ENCODE results near the gene ERP29.
"Not testable (repeated sequence)": the region's sequence is repeated elsewhere in the genome, so short reads cannot be mapped to it uniquely, and the experiment has no call there.

The ERP29 gene

DNA sequence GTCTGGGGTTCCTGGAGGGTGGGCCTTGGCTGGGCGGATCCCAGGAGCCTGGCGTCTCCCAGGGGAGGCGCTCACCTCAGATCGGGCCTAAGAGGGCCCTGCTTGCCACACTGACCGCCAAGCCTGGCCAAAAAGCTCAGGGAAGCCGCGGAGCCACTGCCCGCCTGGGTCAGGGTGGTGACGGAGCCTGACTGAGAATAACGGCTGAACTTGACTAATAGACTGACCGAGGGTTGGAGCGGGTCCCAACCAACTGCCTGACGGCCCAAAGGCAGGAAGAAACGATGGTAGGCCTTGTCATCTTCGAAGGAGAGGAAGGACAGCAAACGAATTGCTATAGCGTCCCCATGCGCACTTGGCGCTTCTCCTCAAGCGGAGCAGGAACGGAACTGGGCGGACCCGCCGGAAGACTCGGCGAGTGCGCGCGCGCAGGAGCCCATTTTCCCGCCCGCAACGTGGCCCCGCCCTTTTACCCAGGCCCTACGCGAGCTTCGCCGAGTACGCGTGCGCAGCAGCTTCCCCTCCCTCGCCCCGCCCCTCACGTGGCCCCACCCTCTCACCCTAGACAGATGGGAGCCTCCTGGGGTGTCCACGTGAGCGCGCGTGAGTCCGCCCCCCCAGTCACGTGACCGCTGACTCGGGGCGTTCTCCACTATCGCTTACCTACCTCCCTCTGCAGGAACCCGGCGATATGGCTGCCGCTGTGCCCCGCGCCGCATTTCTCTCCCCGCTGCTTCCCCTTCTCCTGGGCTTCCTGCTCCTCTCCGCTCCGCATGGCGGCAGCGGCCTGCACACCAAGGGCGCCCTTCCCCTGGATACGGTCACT lies at the start of gene ERP29, which contains the start of gene TMEM116:
ERP29 (plus strand) TSS at position 652 of the 826 bp plus-strand sequence; CDS start at position 692, 40 bp downstream.
TMEM116 (minus strand) TSS at position 391 of the 826 bp plus-strand sequence. CDS start 7,895 bp downstream, outside the sequence.
- DNase-seq: peak; percentile 97

DNA sequence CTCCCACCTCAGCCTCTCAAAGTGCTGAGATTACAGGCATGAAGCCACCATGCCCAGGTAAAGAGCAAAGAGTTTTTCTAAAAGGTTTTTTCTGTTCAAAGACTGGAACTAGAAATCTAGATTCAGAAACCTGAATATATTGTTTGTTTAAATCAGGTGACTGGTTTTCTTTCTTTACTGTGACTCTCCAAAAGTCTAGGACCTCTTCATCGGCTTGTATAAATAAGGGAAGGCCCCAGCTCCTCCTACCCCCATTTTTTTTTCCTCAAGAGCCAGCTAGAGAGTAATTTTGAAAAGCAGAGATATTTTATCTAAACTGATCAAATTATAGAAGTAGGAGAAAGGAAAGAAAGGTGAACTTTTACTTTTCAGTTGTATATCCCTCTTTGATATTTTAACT lies 48.3 kb upstream of the ERP29 start:
- peak; percentile 73 for DNase-seq

DNA sequence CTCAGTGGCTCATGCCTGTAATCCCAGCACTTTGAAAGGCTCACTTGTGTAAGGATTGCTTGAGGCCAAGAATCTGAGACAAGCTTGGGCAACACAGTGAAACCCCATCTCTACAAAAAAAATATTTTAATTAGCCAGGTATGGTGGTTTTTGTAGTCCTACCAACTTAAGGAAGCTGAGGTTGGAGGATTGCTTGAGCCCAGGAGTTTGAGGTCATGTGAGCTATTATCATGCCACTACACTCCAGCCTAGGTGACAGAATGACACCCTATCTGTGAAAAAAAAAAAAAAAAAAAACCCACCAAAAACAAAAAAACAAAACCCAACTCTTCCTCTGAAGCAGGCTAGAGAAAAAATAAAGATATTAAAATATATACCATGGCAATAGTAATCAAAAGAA lies 41.4 kb upstream of the ERP29 start:
- DNase-seq: no peak

DNA sequence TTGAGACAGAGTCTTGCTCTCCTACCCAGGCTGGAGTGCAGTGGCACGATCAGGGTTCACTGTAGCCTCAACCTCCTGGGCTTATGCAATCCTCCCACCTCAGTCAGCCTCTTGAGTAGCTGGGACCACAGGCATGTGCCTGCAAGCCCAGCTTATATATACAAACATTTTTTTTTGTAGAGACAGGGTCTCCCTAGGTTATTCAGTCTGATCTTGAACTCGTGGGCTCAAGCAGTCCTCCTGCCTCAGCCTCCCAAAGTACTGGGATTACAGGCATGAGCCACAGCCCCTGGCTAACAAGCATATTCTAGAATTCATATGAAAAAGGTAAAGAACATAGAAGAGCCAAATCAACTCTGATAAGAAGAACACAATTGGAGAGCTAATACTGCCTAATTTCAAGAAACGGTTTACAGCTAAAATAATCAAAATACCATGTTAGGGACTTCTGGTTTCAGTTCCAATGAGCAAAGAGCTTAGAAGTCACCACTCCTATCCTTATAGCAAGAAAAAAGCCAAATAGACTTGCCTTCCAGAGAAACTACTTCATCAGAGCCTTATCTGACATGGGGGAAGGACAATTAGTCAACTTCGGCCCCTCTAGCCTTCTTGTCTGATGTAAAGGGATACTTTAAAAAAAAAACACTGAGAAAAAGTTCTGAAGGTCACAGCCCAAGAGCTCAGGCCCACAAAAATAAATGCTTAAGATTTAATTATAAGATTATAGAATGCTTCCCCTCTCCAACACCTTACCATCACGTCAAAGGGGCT lies 37.9 kb upstream of the ERP29 start:
- DNase-seq: no peak

DNA sequence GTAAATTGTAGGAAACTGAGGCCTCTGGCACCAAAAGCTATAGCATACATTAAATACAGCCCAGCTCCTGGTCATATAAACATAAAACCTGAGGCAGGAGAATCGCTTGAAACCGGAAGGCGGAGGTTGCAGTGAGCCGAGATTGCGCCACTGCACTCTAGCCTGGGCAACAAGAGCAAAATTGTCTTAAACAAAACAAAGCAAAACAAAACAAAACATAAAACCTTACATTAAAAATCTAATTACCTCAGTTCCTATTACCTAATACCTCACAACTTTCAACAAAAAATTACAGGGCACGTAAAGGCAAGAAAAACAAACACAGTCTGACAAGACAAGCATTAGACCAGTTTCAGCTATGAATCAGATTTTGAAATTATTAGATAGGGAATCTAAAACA lies 36.9 kb upstream of the ERP29 start:
- DNase-seq: no peak

DNA sequence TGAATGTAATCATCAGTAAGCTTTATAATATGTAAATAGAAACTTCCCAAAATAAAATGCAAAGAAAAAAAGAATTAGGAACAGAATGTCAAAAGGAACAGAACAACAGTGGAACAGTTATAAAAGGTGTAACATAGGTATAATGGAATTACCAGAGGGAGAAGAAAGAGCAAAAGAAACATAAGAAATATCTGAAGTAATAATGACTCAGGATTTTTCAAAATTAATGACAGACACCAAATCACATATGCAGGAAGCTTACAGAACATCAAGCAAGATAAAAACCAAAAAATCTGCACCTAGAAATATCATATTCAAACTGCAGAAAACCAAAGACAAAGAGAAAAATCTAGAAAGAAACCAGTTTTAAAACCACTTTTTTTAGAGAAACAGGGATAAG lies 36.4 kb upstream of the ERP29 start:
- DNase-seq: no peak

DNA sequence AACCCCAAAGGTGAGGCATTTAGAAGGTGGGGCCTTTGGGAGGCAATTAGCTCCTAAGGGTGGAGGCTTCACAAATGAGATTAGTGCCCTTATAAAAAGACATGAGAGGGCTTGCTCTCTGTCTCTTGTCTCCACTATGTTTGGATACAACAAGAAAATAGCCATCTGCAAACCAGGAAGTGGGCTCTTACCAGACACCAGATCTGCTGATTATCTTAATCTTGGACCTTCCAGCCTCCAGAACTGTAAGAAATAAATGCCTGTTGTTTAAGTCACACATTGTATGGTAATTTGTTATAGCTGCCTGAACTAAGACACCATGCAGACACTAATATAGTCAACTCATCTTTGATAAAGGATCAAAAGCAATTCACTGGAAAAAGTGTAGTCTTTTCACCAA lies 34.7 kb upstream of the ERP29 start:
- DNase-seq: no peak

DNA sequence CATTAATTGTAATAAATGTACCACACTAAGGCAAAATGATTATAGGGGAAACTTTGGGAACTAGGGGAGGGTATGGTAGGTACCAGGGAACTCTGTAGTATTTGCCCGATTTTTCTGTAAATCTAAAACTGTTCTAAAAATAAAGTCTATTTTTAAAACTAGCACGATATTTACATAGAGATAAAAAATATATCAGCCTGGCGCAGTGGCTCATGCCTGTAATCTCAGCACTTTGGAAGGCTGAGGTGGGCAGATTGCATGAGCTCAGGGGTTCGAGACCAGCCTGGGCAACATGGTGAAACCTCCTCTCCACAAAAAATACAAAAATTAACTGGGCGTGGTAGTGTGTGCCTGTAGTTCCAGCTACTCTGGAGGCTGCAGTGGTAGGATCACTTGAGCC lies 32.6 kb upstream of the ERP29 start:
- DNase-seq: no peak

DNA sequence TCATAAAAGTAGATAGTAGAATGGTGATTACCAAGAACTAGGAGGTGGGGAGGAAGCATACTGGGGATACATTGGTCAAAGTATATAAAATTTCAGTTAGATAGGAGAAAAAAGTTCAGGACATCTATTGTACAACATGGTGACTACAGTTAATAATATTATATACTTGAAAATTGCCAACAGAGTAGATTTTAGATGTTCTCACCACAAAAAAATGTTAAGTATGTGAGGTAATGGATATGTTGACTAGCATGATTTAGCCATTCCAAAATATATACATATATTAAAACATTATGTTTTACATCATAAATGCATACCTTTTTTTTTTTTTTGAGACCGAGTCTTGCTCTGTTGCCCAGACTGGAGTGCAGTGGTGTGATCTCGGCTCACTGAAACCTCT lies 31.2 kb upstream of the ERP29 start:
- no peak for DNase-seq

DNA sequence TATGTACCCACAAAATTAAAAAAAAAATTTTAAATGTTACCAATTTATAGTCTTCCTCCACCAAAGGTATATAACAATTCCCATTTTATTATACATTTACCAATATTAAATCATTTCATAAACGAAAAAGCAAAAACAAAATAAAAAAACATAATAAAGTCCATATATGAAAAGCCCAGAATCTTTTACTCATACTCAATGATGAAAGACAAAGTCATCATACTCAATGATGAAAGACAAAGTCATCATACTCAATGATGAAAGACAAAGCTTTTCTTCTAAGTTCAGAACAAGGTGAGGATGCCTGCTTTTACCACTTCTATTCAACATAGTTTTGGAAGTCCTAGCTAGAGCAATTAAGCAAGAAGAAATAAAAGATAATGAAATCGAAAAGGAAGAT lies 28.4 kb upstream of the ERP29 start:
- DNase-seq: no peak

DNA sequence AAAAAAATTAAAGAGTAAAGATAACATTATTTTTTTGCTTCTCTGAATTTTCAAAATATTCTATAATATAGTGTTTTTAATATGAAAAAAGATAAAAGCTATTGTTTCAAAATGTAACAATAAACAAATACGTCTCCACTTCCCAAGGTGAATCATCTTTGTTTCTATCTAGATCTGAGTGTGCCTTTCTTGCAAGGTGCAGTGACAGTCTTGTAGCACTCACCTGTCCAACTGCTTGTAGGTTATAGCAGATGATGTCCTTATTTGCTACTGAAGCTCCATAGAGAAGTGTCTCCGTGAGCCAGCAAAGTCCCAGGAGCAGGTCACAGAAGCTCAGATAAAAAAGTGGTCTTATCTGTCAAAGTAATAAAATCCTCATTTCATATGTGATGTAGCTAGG lies 21.7 kb upstream of the ERP29 start:
- DNase-seq: no peak

DNA sequence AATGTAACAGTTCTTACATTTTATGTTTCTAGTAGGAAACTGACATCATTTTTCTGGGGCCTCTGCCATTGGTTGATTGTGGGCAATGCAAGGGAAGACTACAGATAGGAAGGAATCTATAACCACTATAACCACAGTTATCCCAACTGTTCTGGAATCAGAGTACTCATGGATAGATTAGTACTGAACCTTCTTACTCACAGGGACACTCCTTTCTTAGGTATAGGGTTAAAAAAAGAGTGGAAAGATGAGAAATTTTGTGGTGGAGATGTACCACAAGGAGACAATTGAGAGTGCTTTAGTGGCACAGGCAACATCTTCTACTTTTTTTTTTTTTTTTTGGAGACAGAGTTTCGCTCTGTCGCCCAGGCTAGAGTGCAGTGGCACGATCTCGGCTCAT lies 21.3 kb upstream of the ERP29 start:
- DNase-seq: no peak

DNA sequence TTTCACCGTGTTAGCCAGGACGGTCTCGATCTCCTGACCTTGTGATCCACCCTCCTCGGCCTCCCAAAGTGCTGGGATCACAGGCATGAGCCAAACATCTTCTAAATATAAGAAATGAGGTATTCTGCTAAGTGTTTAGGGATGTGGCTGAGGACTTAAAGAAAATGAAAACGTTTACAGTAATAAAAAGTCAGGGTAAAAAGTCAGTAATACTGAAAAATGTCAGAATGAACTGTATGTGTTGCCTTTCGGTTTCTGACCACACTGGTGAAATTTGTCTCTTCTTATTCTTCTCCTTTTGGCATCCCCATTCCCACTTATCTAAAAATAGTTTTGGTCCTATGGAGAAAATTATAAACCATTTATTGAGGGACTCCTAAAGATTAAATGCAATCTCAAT lies 20.8 kb upstream of the ERP29 start:
- DNase-seq: no peak

DNA sequence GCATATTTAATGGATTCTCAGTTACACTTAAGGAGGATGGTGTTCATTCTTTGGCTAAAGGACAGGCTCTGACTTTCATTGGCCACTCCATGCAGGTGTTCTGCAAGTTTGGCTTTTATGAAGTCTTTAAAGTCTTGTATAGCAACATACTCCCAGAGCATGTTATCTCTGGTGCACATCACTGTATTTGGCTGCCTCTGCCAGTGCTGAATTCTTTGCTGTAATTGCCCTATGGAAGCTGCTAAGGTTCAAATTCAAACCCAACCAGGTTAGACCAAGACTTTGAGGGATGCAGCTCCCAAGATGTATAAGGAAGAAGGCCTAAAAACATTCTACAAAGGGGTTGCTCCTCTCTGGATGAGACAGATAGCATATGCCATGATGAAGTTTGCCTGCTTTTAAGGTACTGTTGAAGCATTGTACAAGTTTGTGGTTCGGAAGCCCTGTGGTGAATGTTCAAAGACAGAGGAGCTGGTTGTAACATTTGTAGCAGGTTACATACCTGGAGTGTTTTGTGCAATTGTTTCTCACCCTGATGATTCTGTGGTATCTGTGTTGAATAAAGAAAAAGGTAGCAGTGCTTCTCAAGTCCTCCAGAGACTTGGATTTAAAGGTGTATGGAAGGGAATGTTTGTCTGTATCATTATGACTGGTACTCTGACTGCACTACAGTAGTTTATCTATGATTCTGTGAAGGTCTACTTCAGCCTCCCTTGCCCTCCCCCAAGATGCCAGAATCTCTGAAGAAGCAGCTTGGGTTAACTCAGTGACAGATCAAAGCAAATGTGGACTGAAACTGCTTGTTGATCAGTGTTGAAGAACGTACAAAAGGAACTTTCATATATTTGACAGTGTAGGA lies 19.7 kb upstream of the ERP29 start:
- no peak for DNase-seq

DNA sequence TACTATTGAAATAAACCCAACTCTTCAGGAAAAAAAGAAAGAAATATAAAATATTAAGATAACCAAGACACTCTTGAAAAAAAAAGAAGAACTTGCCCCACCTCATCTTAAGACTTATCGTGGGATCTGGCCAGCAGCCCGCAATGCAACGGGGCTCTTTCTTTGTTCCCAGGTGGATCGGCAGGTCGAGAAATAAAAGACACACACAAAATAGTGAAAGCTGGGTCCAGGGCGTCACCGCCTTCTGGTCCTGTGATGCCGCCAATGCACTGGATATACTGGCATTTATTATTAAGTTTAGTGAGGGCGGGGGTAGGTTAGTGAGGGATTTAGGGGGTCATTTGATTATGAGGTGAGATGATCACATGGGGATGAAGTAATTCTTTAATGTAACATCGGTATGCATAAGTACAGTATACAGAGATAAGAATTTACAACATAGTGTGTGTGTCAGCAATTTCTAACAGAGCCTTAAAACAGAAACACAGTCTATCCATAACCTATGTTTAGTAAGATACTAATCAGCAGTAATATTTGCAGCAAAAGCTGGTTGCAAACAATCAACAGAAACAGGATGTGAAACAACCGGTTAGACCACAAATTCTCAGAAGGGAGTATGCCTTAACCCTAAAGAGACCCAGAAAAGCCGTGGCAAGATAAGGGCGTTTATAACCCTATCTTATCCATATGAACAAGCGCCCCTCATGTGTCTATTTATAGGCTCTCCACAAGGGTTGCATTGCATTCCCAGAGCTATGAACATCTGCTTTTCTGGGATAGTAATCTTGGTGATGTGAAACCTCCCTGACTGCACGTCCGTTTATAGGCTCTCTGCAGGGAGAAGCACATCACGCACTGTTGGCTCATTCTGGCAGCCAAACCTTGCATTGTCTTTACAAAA lies 18.8 kb upstream of the ERP29 start:
- not testable (repeated sequence) for DNase-seq

DNA sequence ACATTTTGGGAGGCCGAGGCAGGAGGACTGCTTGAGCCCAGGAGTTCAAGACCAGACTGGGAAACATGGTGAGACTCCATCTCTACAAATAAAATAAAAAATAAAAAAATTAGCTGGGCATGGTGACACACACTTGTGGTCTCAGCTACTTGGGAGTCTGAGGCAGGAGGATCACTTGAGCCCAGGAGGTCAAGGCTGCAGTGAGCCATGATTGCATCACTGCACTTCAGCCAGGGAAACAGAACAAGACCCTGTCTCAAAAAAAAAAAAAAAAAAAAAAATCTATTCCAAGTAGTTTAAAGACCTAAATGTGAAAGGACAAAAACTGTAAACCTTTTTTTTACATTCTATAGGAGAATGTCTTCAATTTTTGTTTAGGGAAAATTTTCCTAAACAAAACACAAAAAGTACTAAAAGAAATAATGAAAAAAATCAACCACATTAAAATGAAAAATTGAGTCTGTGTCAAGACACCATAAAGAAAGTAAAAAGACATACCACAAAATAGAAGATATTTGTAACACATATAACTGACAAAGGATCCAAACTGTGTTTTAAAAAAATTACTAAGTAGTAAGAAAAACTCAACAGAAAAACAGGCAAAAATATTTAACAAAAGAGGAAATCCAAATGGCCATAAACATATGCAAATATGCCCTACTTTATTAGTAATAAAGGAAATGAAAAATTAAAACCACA lies 17.3 kb upstream of the ERP29 start:
- no peak for DNase-seq

DNA sequence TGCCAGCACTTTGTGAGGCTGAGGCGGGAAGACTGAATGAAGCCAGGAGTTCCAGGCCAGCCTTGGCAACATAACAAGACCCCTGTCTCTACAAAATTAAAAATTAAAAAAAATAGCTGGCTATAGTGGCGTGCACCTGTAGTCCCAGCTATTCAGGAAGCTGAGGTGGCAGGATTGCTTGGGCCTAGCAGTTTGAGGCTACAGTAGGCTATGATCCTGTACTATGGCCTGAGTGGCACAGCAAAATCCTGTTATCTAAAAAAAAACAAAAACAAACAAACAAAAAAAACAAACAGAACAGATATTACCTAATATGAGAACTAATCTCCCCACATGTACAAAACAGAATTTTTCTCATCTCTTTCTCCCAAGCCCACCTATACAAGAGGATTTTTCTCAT lies 15.9 kb upstream of the ERP29 start:
- no peak for DNase-seq

DNA sequence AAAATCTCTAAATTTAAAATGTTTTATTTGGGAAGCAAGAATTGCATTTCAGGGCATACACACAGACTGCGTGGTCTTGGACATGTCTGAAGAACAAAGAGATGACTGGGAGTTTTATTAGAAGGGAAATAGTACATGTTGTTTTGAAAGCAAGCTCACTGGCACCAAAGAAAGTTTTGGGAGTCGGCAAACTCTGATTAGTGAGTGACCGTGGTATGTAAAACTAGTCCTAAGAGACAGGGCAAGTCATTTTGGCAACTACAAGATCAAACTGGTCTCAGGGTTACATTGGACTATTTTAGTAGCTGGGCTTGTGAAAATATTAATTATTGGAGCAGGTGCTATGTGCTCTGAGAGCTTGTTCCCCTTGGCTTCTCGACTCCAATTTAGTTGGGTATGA lies 15.2 kb upstream of the ERP29 start:
- DNase-seq: no peak

DNA sequence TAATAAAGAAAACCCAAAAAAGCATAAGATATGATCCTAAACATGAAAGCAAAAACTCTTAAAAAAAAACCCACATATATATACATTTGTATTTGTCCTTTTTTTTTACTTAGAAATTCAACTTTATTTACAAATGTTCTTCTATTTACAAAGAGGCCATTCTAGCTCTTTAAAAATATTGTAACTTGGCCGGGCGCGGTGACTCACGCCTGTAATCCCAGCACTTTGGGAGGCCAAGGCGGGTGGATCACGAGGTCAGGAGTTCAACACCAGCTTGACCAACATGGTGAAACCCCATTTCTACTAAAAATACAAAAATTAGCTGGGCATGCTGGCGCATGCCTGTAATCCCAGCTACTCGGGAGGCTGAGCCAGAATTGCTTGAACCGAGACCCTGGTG lies 14.1 kb upstream of the ERP29 start:
- DNase-seq: not testable (repeated sequence)

DNA sequence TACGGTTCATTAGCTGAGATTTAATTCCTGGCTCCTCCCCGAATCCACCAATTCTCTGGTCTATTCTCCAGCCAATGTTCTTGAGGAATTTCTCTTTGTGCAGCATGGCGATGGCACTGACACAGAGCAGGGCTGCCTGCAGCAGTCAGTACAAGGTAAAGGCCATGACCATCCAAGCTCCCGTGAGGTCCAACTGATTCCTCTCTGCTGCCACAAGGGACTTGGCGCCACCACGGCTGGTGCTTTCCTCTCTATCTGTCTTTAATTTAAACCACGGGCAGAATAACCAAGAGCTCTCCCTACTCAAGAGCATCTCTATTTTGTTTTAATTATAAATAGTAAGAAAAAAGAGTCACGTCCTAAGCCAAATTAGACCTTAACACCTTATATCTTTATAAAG lies 12.4 kb upstream of the ERP29 start:
- no peak for DNase-seq

DNA sequence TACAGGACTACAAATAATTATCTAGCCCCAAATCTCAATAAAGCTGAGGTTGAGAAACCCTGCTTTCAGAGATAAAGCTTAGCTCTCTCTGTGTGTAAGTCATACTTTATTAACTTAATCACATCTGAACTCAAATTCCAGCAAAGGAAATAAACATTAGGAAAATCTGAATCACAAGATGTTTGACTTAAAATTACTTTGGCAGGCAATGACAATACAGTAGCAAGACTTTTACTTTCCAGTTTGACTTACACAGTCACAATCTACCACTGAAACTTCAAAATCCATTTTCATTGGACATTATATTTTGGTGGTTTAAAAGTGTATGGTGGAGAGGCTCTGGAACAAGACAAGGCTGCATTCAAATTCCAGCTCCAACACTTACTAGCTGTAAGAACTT lies 11.7 kb upstream of the ERP29 start:
- no peak for DNase-seq

DNA sequence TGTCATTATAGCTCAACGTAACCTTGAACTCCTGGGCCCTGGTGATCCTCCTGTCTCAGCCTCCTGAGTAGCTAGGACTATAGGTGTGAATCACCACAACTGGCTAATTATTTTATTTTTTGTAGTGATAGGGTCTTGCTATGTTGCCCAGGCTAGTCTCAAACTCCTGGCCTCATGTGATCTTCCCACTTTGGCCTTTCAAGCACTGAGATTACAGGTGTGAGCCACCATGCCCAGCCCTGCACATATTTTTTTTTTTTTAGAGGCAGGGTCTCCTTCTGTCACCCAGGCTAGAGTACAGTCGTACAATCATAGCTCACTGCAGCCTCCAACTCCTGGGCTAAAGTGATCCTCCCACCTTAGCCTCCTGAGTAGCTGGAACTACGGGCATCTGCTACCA lies 9.2 kb upstream of the ERP29 start:
- DNase-seq: no peak

Data from NCI-H510A treated with DMSO at 0.1 percent for 48 hours (cell line).